ENCODE results near the gene SMCHD1.

DNA sequence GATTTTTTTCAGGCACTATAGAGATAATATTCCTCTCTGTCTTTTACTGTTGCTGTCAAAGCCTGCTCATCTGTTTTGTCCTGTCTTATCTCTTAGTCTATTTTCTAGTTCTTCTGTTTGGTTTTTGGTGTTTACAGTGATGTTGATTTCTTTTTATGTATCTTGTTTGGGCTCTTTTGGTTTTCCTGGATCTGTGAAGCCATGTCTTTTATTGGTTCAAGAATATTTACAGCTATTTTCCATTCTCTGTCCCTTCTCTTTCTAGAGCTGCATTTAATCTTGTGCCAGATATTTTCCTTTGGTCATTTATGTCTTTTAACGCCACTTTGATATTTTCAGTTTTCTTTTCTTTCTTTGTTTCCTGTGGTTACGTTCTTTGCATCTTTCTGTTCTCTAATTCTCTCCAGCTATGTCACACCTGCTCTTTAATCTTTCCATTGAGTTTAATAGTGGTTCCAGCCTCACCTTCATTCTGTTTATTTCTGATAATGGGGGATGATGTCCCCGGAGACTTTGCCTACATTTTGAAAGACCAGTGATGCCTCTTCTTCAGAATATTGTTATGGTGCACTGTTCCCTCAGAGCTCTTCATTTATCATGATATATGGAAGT is 32.0 kb downstream of the SMCHD1 start:
- TF ChIP-seq, protein P1, sequence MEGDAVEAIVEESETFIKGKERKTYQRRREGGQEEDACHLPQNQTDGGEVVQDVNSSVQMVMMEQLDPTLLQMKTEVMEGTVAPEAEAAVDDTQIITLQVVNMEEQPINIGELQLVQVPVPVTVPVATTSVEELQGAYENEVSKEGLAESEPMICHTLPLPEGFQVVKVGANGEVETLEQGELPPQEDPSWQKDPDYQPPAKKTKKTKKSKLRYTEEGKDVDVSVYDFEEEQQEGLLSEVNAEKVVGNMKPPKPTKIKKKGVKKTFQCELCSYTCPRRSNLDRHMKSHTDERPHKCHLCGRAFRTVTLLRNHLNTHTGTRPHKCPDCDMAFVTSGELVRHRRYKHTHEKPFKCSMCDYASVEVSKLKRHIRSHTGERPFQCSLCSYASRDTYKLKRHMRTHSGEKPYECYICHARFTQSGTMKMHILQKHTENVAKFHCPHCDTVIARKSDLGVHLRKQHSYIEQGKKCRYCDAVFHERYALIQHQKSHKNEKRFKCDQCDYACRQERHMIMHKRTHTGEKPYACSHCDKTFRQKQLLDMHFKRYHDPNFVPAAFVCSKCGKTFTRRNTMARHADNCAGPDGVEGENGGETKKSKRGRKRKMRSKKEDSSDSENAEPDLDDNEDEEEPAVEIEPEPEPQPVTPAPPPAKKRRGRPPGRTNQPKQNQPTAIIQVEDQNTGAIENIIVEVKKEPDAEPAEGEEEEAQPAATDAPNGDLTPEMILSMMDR (IDR thresholded peaks at IDR 0.05): no peak
- TF ChIP-seq EZH2 (IDR thresholded peaks at IDR 0.05; ENCODE audit: borderline replicate concordance, insufficient read depth, low read depth, low read length, poor library complexity, severe bottlenecking): no peak
